IMR-90 (cell line): ENCODE data around the gene TYR. TPM values are rescaled to one million over a fixed set of nuclear protein-coding genes. Genes with fewer than 3 reads are reported as not detected.
"Not testable (repeated sequence)": the region's sequence is repeated elsewhere in the genome, so short reads cannot be mapped to it uniquely, and the experiment has no call there.

Experiments used
- ATAC-seq: fragments of 200-7000 bp; cut with Tn5 transposase; 2 replicates; pipeline ENCODE4 v1.9.1; 2020; ENCODE audit warnings: low read depth, mild to moderate bottlenecking, moderate library complexity
- BruUV-seq: library from RNA; stranded (reverse); fragments of 400-500 nt; replicated peaks from 2 replicates; lab custom pipeline; 2021; lab: Mats Ljungman, UMichigan
- CTCF ChIA-PET: fragments of 300-600 bp; formaldehyde crosslinking; extraction: SDS; loops from one replicate; lab custom pipeline; 2021; ENCODE audit warnings: antibody characterized with exemption; lab: Yijun Ruan, JAX
- POLR2A ChIA-PET: fragments of 300-600 bp; sonication (Branson Sonifier 250); formaldehyde crosslinking; loops from one replicate; lab custom pipeline; 2022; ENCODE audit warnings: antibody characterized with exemption; ENCODE audit not compliant: unreplicated experiment; lab: Charles Lee
- DNase-seq: peaks from one replicate; pipeline ENCODE4 v3.0.0; 2013
- H2AFZ ChIP-seq: replicated peaks from 2 replicates; pipeline ENCODE3; 2013; ENCODE audit warnings: low read length, mild to moderate bottlenecking; ENCODE audit not compliant: poor library complexity
- H2AK5ac ChIP-seq: 2 replicates; pipeline ENCODE4 v1.6.1; 2013; ENCODE audit warnings: low read depth, low read length, inconsistent platforms
- H2AK9ac ChIP-seq: replicated peaks from 2 replicates; pipeline ENCODE3; 2013; ENCODE audit warnings: mild to moderate bottlenecking, low read depth, low read length, moderate library complexity; ENCODE audit not compliant: poor library complexity
- H2BK120ac ChIP-seq: 2 replicates; pipeline ENCODE4 v1.6.1; 2013; ENCODE audit warnings: low read depth, low read length, inconsistent platforms
- H2BK15ac ChIP-seq: 3 replicates; pipeline ENCODE4 v1.6.1; 2013; ENCODE audit warnings: low read depth, low read length, inconsistent platforms
- H2BK20ac ChIP-seq: 2 replicates; pipeline ENCODE4 v1.6.1; 2013; ENCODE audit warnings: low read depth, mild to moderate bottlenecking, inconsistent platforms, low read length, moderate library complexity
- H2BK5ac ChIP-seq: 2 replicates; pipeline ENCODE4 v1.6.1; 2013; ENCODE audit warnings: mild to moderate bottlenecking, low read depth, low read length, inconsistent platforms; ENCODE audit not compliant: poor library complexity, severe bottlenecking
- H3K14ac ChIP-seq: replicated peaks from 2 replicates; pipeline ENCODE4 v1.6.1; 2013; ENCODE audit warnings: low read depth, low read length, inconsistent platforms
- H3K18ac ChIP-seq: 2 replicates; pipeline ENCODE4 v1.6.1; 2013; ENCODE audit warnings: low read depth, low read length, control low read depth
- H3K23ac ChIP-seq: 2 replicates; pipeline ENCODE4 v1.6.1; 2013; ENCODE audit warnings: low read depth, low read length, inconsistent platforms
- H3K27ac ChIP-seq: 2 replicates; pipeline ENCODE4 v1.5.1; 2013; ENCODE audit warnings: mild to moderate bottlenecking, control low read depth, low read length; ENCODE audit not compliant: insufficient read depth
- H3K27me3 ChIP-seq: 2 replicates; pipeline ENCODE4 v1.6.1; 2013; ENCODE audit warnings: low read length; ENCODE audit not compliant: control insufficient read depth, insufficient read depth
- H3K36me3 ChIP-seq: 2 replicates; pipeline ENCODE4 v1.6.1; 2013; ENCODE audit warnings: low read length, mixed read lengths; ENCODE audit not compliant: control insufficient read depth, insufficient read depth
- H3K4ac ChIP-seq: 2 replicates; pipeline ENCODE4 v1.6.1; 2013; ENCODE audit warnings: low read depth, low read length, inconsistent platforms
- H3K4me1 ChIP-seq: 2 replicates; pipeline ENCODE4 v1.6.1; 2013; ENCODE audit warnings: low read length, mixed read lengths; ENCODE audit not compliant: control insufficient read depth, insufficient read depth
- H3K4me2 ChIP-seq: 2 replicates; pipeline ENCODE4 v1.6.1; 2013; ENCODE audit warnings: low read depth, mild to moderate bottlenecking, control low read depth, low read length, moderate library complexity
- H3K4me3 ChIP-seq: 2 replicates; pipeline ENCODE4 v1.5.1; 2013; ENCODE audit warnings: low read depth, mild to moderate bottlenecking, control low read depth, low read length, moderate library complexity; ENCODE audit not compliant: insufficient read depth
- H3K56ac ChIP-seq: 2 replicates; pipeline ENCODE4 v1.6.1; 2013; ENCODE audit warnings: low read length, inconsistent platforms; ENCODE audit not compliant: insufficient read depth; ENCODE audit errors: extremely low read depth
- H3K79me1 ChIP-seq, 2 experiments: 2 replicates each; pipeline ENCODE4 v1.6.1; 2013; ENCODE audit warnings: low read length in 2 of 2, inconsistent platforms in 1 of 2, low read depth in 1 of 2
- H3K9ac ChIP-seq: 2 replicates; pipeline ENCODE4 v1.6.1; 2013; ENCODE audit warnings: low read depth, low read length, control low read depth
- H3K9me1 ChIP-seq: 2 replicates; pipeline ENCODE4 v1.6.1; 2013; ENCODE audit warnings: low read length, inconsistent platforms; ENCODE audit not compliant: insufficient read depth
- H3K9me3 ChIP-seq: 2 replicates; pipeline ENCODE4 v1.6.1; 2013; ENCODE audit warnings: low read length; ENCODE audit not compliant: control insufficient read depth, insufficient read depth
- H4K20me1 ChIP-seq: 2 replicates; pipeline ENCODE4 v1.6.1; 2013; ENCODE audit warnings: low read length, inconsistent platforms; ENCODE audit not compliant: insufficient read depth
- H4K5ac ChIP-seq: 2 replicates; pipeline ENCODE4 v1.6.1; 2013; ENCODE audit warnings: mild to moderate bottlenecking, low read depth, low read length, control low read depth
- H4K8ac ChIP-seq, 2 experiments: 2 replicates each; pipeline ENCODE4 v1.6.1; 2013; ENCODE audit warnings: low read depth in 2 of 2, low read length in 2 of 2, control low read depth in 1 of 2, inconsistent platforms in 1 of 2
- H4K91ac ChIP-seq: 2 replicates; pipeline ENCODE4 v1.6.1; 2013; ENCODE audit warnings: low read depth, low read length, inconsistent platforms; ENCODE audit not compliant: insufficient read depth
- MAFK ChIP-seq: IDR thresholded peaks from 2 replicates; pipeline ENCODE4 v1.6.1; 2012; ENCODE audit warnings: low read depth, low read length, improper control_type of control experiment
- WGBS, 2 experiments: methylation state at CpG; one replicate each; pipeline versions ENCODE4 v1.1.5 to v1.1.7; 2013; ENCODE audit warnings: missing lambda C conversion rate in 2 of 2; ENCODE audit not compliant: insufficient read length in 1 of 2; ENCODE audit errors: extremely low coverage in 2 of 2; 5-methylcytosine and 5-hydroxymethylcytosine counted together
- dilution Hi-C: fragments of 300-500 bp; cut with HindIII; formaldehyde crosslinking; loops from one replicate; pipeline ENCODE4 v1.14.3; 2018; ENCODE audit warnings: low sequenced_read_pairs; ENCODE audit not compliant: unreplicated experiment
- in situ Hi-C: fragments of 300-500 bp; cut with MboI; formaldehyde crosslinking; loops from 3 replicates; pipeline ENCODE4 v1.14.3; 2019; ENCODE audit warnings: low sequenced_read_pairs, inconsistent platforms, mixed read lengths
- intact Hi-C: fragments of 100-400 bp; cut with micrococcal nuclease; formaldehyde crosslinking; loops from 2 replicates; pipeline ENCODE4 v1.10.0; 2022
- polyA plus RNA-seq, 3 experiments: library from polyadenylated mRNA; depleted of rRNA; stranded (reverse); fragments of >200 nt; gene quantifications; 2 replicates each; pipeline ENCODE4 v1.2.3, GENCODE V29; 2012; ENCODE audit warnings: low replicate concordance in 1 of 3
- total RNA-seq: library from RNA; depleted of rRNA; stranded (reverse); fragments of >200 nt; gene quantifications from 2 replicates; pipeline ENCODE4 v1.2.3, GENCODE V29; 2012

TYR gene
- total and polyA plus RNA-seq, 2 of the 4 experiments (the other 2 are of a cell fraction) = not detected

DNA sequence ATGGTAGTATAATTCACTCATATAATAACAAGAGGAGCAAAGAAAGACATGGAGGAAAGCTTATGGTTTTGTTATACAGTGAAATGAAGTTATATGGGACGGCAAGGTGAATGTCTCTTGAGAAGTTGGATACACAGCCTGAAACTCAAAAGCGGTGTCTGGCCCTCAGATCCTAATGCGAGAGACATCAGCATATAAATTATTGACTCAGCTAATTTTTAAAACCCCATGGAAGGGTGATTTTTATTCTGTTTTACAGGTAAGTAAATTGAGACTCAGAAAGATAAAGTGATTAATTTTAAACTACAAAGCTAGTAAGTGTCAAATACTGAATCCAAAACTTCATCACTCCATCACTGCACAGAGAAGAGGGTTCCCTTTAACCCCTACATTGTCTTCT lies 110.3 kb downstream of the TYR start:
- H3K9ac ChIP-seq, H2AK5ac ChIP-seq, H3K23ac ChIP-seq, H2AFZ ChIP-seq, dilution Hi-C loops, H3K14ac ChIP-seq, H3K18ac ChIP-seq, H3K4ac ChIP-seq, H3K4me1 ChIP-seq, H3K36me3 ChIP-seq, H3K9me3 ChIP-seq, H3K4me3 ChIP-seq, H4K20me1 ChIP-seq, BruUV-seq, H2BK5ac ChIP-seq, H3K56ac ChIP-seq, CTCF ChIA-PET, H2BK15ac ChIP-seq, POLR2A ChIA-PET, ATAC-seq, in situ Hi-C loops, H3K4me2 ChIP-seq, H4K8ac ChIP-seq, H3K9me1 ChIP-seq, H3K27me3 ChIP-seq, H4K5ac ChIP-seq, H2AK9ac ChIP-seq, H4K91ac ChIP-seq, H2BK20ac ChIP-seq, intact Hi-C loops, H2BK120ac ChIP-seq, DNase-seq, H3K79me1 ChIP-seq, H3K27ac ChIP-seq: not testable (repeated sequence)
- WGBS, 2 experiments = no CpG with 5 or more reads among the region's 3 CpGs
- TF ChIP-seq MAFK = 0 out of 2 replicates have a peak, but pooled peaks have one; percentile 9
